GM18526 (cell line): ENCODE results near the gene GTF3C2.

Source experiments
- POLR2A ChIP-seq: IDR thresholded peaks from 3 replicates; pipeline ENCODE4 v1.6.1; 2011; ENCODE audit not compliant: insufficient read length; ENCODE audit errors: extremely low read depth

The GTF3C2 gene

GRCh38 chr2:27313882-27314645 lies 42.5 kb downstream of the GTF3C2 start:
- no peak for TF ChIP-seq POLR2A

GRCh38 chr2:27312152-27312551 lies 44.4 kb downstream of the GTF3C2 start:
- TF ChIP-seq POLR2A = no peak

- no peak for TF ChIP-seq POLR2A
Observed at GRCh38 chr2:27309651-27310050, 46.9 kb downstream of the GTF3C2 start.

- TF ChIP-seq POLR2A = no peak
Observed at GRCh38 chr2:27308359-27308881, 48.1 kb downstream of the GTF3C2 start, which contains the start of gene UCN. Gene UCN (minus strand): TSS chr2:27308445. CDS start chr2:27307895, 550 bp downstream.

GRCh38 chr2:27307545-27308358 lies 48.8 kb downstream of the GTF3C2 start:
- no peak for TF ChIP-seq POLR2A

GRCh38 chr2:27307287-27307544 lies 49.3 kb downstream of the GTF3C2 start:
- no peak for TF ChIP-seq POLR2A

GRCh38 chr2:27306573-27307286 lies 49.8 kb downstream of the GTF3C2 start:
- no peak for TF ChIP-seq POLR2A

GRCh38 chr2:27306136-27306535 lies 50.4 kb downstream of the GTF3C2 start:
- no peak for TF ChIP-seq POLR2A

GRCh38 chr2:27305516-27305915 lies 51.0 kb downstream of the GTF3C2 start:
- TF ChIP-seq POLR2A = no peak

- no peak for TF ChIP-seq POLR2A
Observed at GRCh38 chr2:27304488-27305240, 51.9 kb downstream of the GTF3C2 start.

GRCh38 chr2:27303093-27304025 lies 53.2 kb downstream of the GTF3C2 start:
- TF ChIP-seq POLR2A = no peak

GRCh38 chr2:27298391-27299080 lies 58.0 kb downstream of the GTF3C2 start:
- TF ChIP-seq POLR2A = no peak

GRCh38 chr2:27297195-27297594 lies 59.4 kb downstream of the GTF3C2 start:
- no peak for TF ChIP-seq POLR2A
